Cerebellar cortex (tissue), 1 donor: ENCODE results near the gene COL23A1.

Source experiments
- DNase-seq: peaks from one replicate; pipeline ENCODE4 v3.0.0-alpha.2; 2015; ENCODE audit warnings: low spot score

The COL23A1 gene

GRCh38 chr5:178590141-178590923 lies at the start of gene COL23A1:
COL23A1 (minus strand) TSS chr5:178590393.
- peak; percentile 46 for DNase-seq

- DNase-seq, result no peak
Observed at GRCh38 chr5:178637356-178638074, 47.3 kb upstream of the COL23A1 start.

DNA sequence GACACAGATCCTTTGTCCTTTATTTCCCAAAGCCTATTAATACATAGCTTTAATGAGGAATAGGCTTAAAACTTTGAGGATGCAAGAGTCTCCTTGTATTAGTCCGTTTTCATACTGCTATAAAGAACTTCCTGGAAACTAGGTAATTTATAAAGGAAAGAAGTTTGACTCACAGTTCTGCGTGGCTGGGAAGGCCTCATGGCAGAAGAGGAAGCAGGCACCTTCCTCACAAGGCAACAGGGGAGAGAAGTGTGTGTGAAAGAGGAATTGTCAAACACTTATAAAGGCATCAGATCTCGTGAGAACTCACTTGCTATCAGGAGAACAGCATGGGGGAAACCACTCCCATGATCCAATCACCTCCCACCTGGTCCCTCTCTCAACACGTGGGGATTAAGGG lies 42.1 kb upstream of the COL23A1 start:
- DNase-seq, result no peak

DNA sequence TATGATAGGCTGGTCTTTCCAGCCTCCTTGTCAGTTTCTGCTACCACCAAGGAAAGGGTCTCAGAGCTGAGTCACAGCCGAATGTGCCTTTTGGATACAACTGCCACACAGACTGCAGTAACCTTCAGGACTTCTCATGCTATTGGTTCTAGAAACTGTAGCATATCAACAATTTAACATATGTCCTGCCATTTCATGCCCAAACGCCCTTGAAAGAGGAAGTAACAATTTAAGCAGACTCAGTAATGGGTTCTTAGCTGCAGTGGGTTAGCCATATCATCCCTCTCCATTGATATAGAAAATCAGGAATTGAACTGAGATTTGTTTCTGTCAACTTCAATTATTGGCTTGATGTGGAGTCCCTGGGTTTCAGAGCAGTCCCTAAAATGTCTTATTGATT lies 40.8 kb upstream of the COL23A1 start:
- DNase-seq, result no peak

GRCh38 chr5:178630475-178630930 lies 40.3 kb upstream of the COL23A1 start:
- DNase-seq, result no peak

DNA sequence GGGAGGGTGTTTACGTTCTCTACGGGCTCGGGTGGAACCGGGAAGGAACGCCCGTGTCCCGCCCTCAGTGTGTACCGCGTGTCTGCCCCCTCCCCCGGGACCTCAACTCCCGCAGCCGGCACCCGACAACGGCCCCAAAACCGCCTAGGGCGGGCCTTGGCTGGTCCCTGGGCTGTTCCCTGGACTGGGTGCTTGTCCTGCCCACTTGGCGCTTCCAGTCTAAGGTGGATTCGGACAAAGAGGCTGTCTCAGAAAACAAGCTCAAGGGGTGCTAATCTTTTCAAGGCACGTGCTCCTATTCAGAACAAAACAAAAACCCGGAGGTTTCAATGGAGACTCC lies 37.0 kb upstream of the COL23A1 start:
- no peak for DNase-seq

DNA sequence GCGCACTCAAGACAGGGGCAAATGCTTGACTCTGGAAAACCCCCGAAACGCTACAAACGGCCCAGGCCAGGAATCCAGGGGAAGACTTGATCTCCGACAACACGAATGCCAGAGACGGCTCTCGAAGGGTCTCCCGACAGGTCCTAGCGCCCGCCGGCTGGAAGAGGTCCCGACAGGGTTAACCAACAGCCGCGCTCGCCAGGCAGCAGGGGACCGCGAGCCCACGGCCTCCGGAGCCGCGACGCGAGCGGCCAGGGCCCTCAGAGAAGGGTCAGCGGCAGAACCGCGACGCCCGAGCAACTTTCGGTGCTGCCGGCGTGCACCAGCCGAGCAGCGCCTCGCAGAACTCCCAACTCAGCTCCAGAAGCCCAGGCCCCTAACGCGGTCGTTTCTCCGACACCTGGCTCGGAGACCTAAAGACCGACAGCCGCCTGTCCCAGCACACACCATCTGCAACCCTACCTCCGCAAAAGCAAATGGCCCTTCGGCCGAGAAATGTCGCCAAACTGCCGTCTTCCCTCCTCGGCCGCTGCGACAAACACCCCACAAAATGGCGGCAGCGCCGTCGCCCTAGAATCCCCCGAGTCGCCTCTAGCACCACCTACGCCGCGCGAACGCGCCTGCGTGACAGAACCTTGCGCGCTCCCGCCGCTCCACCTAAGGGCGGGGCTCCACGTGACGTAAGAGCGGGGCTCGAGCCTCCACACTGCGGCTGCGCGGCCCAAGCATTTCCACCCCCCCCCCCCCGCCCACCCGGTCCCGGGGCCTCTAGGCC lies 36.5 kb upstream of the COL23A1 start, which contains the start of gene CLK4:
CLK4 (minus strand) TSS at position 567 of the 775 bp plus-strand sequence. CDS start 3,634 bp downstream, outside the sequence.
- DNase-seq, result peak; percentile 93

DNA sequence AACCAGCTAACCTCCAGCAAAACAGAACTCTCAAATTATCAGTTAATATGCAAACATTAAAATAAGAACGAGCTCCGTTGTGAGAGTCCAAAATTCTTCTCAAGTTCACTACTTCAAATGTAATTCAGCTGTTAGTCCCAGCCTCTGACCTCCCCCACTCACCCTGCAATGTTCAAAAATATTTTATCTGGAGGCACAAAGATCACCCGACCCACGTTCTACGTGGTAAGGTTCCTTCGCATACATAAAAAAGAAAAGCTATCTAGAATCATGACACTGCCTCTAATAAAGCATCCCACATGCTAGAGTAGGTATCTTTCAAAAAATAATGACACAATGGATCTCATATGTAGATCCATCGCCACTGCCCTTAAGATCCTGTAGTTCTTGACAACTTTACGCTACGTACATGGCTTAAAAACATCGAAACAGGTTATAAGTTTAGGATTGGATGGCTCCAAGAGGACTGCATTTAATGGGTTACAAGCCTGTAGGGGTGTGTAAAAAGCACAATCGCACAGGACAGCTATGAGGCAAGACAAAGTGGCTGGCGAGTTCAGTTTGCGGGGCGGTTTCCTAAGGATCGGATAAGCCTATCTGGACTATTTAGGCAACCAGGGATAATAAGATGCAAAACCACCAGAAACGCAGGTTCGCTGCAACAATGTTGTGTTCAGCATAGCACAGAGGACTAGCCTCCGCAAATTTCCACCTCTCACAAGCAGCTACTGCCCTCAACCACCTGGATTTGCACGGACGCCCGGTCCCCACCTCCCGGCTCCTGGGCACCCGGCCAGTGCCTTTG lies 35.7 kb upstream of the COL23A1 start:
- no peak for DNase-seq

- peak; percentile 9 for DNase-seq
Observed at GRCh38 chr5:178624631-178625546, 34.7 kb upstream of the COL23A1 start.

DNA sequence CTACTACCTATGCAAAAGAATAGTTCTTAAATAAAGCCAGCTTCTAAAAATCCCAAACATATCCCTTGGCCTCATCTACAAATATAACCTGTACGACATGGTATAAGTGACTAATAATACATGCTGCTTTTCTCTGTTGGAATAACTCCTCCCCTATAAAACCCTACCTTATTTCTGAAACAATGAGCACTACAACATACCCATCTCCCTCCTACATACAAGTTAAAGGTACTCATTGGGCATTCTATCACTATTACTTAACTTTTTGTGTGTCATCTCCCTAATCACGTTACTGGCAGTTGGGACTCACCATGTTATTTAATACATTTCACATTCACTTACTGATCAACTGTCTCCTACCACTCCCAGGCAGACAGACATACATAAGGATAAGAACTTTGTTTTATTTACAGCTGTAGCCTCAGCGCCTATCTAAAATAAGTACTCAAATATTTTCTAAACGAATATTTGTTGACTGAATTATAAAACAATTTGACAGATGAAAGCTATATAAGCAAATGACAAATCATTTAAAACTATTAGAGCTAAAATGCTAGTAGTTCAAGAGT lies 32.6 kb upstream of the COL23A1 start:
- no peak for DNase-seq

GRCh38 chr5:178619390-178619789 lies 29.2 kb upstream of the COL23A1 start:
- DNase-seq, result no peak

DNA sequence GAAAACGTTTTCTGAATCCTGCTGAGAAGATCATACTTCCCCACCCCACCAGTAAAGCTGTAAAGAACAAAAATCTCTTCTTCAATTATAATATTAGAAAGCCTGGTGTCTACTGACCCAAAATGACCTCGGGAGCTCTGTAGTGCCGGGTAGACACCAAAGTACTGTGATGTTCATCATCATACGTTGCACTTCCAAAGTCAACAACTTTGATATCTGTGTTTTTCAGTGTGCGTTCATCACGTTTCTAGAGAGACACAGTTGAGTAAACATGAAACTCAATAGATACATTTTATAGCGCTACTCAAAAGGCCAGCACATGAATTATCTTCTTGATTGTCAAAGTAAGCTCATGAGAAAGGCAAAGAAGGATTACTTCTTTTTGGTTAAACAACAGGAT lies 22.1 kb upstream of the COL23A1 start:
- no peak for DNase-seq

GRCh38 chr5:178606269-178606668 lies 16.1 kb upstream of the COL23A1 start:
- no peak for DNase-seq

- no peak for DNase-seq
Observed at GRCh38 chr5:178605788-178606187, 15.6 kb upstream of the COL23A1 start.

GRCh38 chr5:178602752-178603151 lies 12.6 kb upstream of the COL23A1 start:
- DNase-seq, result no peak

- no peak for DNase-seq
Observed at GRCh38 chr5:178595750-178596149, 5.6 kb upstream of the COL23A1 start.

DNA sequence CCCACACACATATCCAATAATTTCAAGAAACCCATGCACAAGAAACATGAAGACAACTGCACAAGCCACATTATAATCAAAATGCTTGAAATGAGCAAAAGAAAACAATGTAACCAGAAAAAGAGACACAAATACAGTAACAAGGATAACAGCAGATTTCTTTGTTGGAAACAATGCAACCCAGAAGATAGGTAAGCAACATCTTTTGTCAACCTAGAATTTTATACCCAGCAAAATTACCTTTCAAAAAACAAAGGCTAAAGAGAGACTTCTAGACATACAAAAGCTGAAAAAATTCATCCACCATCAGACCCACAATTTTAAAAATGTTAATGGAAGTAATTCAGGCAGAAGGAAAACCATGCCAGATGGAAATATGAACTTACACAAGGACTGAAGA lies 5.0 kb upstream of the COL23A1 start:
- DNase-seq, result no peak

GRCh38 chr5:178590924-178591423 lies 781 bp upstream of the COL23A1 start:
- no peak for DNase-seq

DNA sequence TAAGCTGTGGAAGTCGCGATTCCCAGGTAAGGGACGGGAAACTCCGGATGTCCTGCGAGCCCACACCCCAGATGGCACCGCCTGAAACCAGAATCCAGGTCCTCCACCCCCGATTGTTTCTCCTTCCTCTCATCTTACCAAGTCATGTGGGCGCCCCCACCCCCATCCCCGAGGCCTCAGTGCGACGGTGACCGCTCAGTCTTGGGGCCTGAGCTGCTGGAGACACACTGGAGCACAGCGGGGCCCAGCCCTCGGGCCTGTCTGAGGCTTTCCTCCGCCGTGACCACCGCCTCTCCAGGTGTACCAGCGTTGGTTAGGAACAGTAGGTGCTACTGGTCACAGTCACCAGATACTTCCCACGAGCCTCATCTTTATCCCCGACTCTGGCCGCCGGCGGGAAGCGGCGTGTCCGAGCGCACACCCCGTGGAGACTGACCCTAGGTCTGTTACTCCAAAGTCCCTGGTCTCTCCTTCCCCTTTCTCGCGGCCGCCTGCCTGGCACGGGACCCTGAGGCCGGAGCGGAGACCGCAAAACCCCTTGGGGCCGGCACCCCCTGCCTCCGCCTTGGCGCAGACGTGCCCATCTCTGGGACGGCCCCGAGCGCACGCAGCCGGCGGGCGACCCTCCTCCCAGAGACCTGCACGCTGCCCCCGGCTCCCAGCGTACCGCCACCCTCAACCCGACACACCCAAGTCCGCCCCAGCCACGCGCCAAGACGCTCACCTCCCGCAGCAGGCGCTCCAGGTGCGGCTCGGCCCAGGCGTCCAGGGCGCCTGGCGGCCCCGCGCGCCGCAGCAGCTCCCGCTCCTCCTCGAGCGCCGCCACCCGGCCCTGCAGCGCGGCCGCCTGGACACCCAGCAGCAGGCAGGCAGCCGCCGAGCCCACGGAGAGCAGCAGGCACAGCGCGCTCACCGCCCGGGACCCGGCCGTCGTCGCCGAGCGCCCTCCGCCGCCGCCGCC lies 733 bp downstream of the COL23A1 start:
- no peak for DNase-seq
